Right lobe of liver (tissue), 6 donors: ENCODE results near the gene REEP6. TPM values are rescaled to one million over a fixed set of nuclear protein-coding genes. Genes with fewer than 3 reads are reported as not detected.

ENCODE experiments used
- ATAC-seq, 4 donors: fragments of 200-7000 bp; cut with Tn5 transposase; one replicate each; pipeline ENCODE4 v1.9.1; 2020; ENCODE audit warnings: mild to moderate bottlenecking in 4 of 4, moderate library complexity in 4 of 4
- DNase-seq, 3 donors: peaks; one replicate each; pipeline ENCODE4 v3.0.0-alpha.2; 2020
- H3K27ac ChIP-seq, 3 donors: fragments of 200-600 bp; one replicate each; pipeline ENCODE4 v1.8.0; 2022
- H3K27me3 ChIP-seq, 2 donors: fragments of 200-600 bp; one replicate each; pipeline ENCODE4 v1.8.0; 2022
- H3K36me3 ChIP-seq, 4 donors: fragments of 200-600 bp; sonication (generic) in 1 of 4; one replicate each; pipeline versions ENCODE4 v1.5.1 to v1.8.0; 2017 to 2022; ENCODE audit warnings: control low read depth in 1 of 4
- H3K4me1 ChIP-seq, 4 donors: fragments of 200-600 bp; sonication (generic) in 1 of 4; one replicate each; pipeline versions ENCODE4 v1.5.1 to v1.8.0; 2017 to 2022; ENCODE audit warnings: control low read depth in 1 of 4
- H3K4me3 ChIP-seq, 3 donors: fragments of 200-600 bp; one replicate each; pipeline ENCODE4 v1.8.0; 2022
- H3K9me3 ChIP-seq, 4 donors: fragments of 200-600 bp; sonication (generic) in 1 of 4; one replicate each; pipeline versions ENCODE4 v1.5.1 to v1.8.0; 2017 to 2022; ENCODE audit warnings: control low read depth in 1 of 4
- POLR2A ChIP-seq: fragments of 450-650 bp; IDR thresholded peaks from one replicate; pipeline ENCODE4 v1.6.1; 2017; ENCODE audit warnings: antibody characterized with exemption, mild to moderate bottlenecking
- WGBS: methylation state at CpG from one replicate; pipeline ENCODE4 v1.1.6; 2018; ENCODE audit warnings: low coverage, low lambda C conversion rate; ENCODE audit not compliant: insufficient coverage; ENCODE audit errors: missing lambda C conversion rate; 5-methylcytosine and 5-hydroxymethylcytosine counted together
- intact Hi-C, 2 donors: fragments of 100-400 bp; cut with DNase I; formaldehyde crosslinking; loops; one replicate each; pipeline versions ENCODE4 v1.11.2 to v1.14.1; 2022
- total RNA-seq, 6 experiments: library from RNA; depleted of rRNA in 2 of 6; stranded (reverse); fragments of >200 nt in 2 of 6; fragmentation: NEBNext Ultra II Directional in 3 of 6; extraction: Animal tissue kit (Norgen Biotek cat#: 25700) in 3 of 6; gene quantifications; one replicate each; pipeline versions ENCODE4 v1.1.0 to v1.2.4, GENCODE V29; 2016 to 2023
- TF ChIP-seq, protein P1 (sequence below), 4 donors: fragments of 200-600 bp in 3 of 4; fragments of 450-650 bp in 1 of 4; IDR thresholded peaks; one replicate each; pipeline versions ENCODE4 v1.5.1 to v1.8.0; 2016 to 2022; ENCODE audit warnings: antibody characterized with exemption in 4 of 4, mild to moderate bottlenecking in 2 of 4
- donor health status: DM: no; HTN: yes; CAD: no.
- donor health status: DM: no; HTN: no; CAD: no.
- donor health status: DM: no; HTN: no; CAD: no.
- donor health status: DM: no; HTN: yes; CAD: no.
- donor health status: DM: no; HTN: yes; CAD: no.

Gene REEP6
- total RNA-seq, 6 experiments from 2014 or later = 113 to 218 (median 177) TPM

DNA sequence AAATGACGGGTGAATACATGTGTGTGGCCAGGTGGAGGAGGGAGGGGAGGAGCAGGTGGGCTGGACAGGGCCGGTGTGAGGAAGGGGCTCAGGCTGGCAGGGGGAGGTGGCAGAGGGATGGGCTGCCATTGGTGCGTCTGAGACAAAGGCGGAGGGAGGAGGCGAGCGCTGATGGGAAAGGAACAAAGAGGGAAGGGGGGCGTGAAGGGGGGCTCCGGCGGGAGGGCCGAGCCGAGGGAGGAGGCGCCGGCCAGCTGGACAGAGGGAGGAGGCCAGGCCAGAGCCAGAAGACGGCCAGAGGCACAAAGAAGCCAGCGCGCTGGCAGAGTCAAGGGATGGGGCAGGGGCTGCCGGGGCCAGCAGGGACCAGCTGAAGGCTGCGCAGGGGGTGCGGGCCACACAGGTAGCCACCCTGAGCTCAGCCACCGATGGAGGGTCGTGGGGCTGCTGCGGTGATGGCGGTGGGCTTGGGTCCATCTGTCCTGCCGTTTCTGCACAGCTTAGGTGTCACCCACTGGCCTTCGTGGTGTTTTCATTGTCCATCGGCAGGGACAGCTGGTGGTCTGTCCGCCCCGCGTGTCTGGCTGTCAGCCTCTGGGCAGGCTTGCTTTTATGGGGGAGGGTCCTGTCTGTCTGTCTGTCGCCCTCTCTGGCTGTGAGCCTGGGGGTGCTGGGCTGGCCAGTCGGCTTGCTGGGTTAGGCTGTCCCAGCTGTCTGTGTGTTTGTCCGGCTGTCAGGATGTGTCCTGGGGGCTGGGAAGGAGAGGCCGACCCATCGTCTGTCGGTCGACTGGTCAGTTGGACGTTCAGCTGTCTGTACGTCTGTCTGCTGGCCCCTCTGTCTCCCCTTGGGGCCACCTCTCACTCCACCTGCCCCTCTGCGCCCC is 38.8 kb upstream of the REEP6 start:
- no peaks in the 10 kb centered on the region for H3K4me1 ChIP-seq
- H3K4me3 ChIP-seq = no peak overlapping the region
- DNase-seq (no peak), ATAC-seq (no peak)
- WGBS = 9% methylated on average over 17 of the region's 39 CpGs
- no peaks in the 10 kb centered on the region for H3K9me3 ChIP-seq
- intact Hi-C loops = loop anchor here in 1 of 2 donors (10.0 kb wide), 1 partner anchor 63 kb away; the partner anchor contains the start of gene ADAMTSL5
- TF ChIP-seq, protein P1, sequence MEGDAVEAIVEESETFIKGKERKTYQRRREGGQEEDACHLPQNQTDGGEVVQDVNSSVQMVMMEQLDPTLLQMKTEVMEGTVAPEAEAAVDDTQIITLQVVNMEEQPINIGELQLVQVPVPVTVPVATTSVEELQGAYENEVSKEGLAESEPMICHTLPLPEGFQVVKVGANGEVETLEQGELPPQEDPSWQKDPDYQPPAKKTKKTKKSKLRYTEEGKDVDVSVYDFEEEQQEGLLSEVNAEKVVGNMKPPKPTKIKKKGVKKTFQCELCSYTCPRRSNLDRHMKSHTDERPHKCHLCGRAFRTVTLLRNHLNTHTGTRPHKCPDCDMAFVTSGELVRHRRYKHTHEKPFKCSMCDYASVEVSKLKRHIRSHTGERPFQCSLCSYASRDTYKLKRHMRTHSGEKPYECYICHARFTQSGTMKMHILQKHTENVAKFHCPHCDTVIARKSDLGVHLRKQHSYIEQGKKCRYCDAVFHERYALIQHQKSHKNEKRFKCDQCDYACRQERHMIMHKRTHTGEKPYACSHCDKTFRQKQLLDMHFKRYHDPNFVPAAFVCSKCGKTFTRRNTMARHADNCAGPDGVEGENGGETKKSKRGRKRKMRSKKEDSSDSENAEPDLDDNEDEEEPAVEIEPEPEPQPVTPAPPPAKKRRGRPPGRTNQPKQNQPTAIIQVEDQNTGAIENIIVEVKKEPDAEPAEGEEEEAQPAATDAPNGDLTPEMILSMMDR (IDR thresholded peaks at IDR 0.05) = no peak
- no peak for TF ChIP-seq POLR2A
- H3K27me3 ChIP-seq = peaks cover 4 to 32% of the 10 kb centered on the region in 2 donors
- no peaks in the 10 kb centered on the region for H3K36me3 ChIP-seq
- no peak overlapping the region for H3K27ac ChIP-seq

DNA sequence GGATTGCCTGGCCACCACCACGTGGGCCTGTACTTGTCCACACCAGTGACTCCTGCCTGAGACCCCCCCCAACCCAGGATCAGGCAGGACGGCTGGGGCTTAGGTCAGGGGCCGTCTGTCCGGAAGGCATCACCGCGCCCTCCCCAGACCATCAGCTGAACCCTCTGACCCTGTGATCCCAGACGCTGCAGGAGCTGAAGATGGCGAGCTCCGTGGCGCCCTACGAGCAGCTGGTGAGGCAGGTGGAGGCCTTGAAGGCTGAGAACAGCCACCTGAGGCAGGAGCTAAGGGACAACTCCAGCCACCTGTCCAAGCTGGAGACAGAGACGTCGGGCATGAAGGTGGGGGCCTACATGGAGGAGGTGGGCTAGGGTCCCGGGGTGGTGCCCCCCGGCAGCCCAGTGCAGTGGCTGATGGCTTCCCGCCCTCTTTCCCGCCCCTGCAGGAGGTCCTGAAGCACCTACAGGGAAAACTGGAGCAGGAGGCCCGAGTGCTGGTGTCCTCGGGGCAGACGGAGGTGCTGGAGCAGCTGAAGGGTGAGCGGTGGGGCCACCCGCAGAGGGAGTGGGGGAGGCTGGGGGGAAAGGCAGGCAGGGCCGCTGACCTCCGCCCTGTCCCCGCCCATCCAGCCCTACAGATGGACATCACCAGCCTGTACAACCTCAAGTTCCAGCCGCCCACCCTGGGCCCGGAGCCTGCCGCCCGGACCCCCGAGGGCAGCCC is 38.0 kb upstream of the REEP6 start:
- peak in 1 of 3 donors; percentile 36 for DNase-seq

DNA sequence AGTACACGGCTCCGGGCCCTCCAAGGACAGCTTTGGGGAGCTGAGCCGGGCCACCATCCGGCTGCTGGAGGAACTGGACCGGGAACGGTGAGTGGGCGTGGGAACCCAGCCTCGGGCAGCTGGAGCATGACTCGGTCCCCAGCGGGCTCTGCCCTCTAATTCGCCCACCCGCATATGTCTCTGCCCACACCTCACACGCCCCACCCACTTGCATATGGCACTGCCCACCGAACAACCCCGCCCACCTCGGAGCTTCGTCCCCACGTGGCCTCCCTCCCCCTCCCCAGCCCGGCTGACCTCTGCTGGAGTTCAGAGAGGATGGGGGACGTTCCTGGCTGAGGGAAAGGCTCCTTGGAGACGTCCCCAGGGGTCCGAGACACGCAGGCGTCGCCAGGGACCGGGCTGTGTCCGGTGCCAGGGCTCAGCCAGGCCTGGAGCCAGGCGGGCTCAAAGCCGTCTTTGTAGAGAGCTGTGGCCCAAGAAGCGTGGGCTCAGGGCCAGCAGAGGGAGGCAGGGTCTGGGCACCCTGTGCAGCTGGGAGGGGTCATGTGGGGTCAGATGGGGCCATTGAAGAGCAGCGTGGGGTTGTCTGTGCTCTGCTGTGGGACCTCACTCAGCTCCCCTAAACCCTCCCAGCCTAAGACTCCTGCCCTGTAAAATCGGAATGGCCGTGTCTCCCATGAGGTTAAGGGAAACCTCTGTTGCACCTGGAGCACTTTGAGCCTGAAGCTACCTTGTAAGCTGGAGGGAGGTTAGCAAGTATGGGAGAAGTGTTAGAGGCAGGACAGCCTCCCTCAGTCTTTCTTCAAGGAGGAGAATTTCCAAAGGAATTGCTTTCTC is 37.2 kb upstream of the REEP6 start:
- TF ChIP-seq, protein P1 (IDR thresholded peaks at IDR 0.05) = no peak
- TF ChIP-seq POLR2A = no peak
- H3K4me3 ChIP-seq = no peak overlapping the region
- peak in 2 of 4 donors; percentile 16 to 28 for ATAC-seq
- peaks cover 4 to 24% of the 10 kb centered on the region in 2 donors for H3K27me3 ChIP-seq
- no peak overlapping the region for H3K27ac ChIP-seq
- 0% methylated on average over 3 of the region's 33 CpGs for WGBS
- H3K36me3 ChIP-seq = no peaks in the 10 kb centered on the region
- no peaks in the 10 kb centered on the region for H3K4me1 ChIP-seq
- no peak for DNase-seq
- no peaks in the 10 kb centered on the region for H3K9me3 ChIP-seq
- intact Hi-C loops = loop anchor here in 1 of 2 donors (10.0 kb wide), 1 partner anchor 61 kb away; the partner anchor contains the start of gene ADAMTSL5

More for the DNA sequence above, 38.0 kb upstream of the REEP6 start:
- peaks cover 4 to 25% of the 10 kb centered on the region in 2 donors for H3K27me3 ChIP-seq
- ATAC-seq = no peak
- no peak overlapping the region for H3K27ac ChIP-seq
- H3K4me1 ChIP-seq = no peaks in the 10 kb centered on the region
- intact Hi-C loops = loop anchor here in 1 of 2 donors (10.0 kb wide), 1 partner anchor 62 kb away; the partner anchor contains the start of gene ADAMTSL5
- H3K4me3 ChIP-seq = no peak overlapping the region
- TF ChIP-seq POLR2A = no peak
- TF ChIP-seq, protein P1 (IDR thresholded peaks at IDR 0.05) = no peak
- WGBS = 22% methylated on average over 10 of the region's 30 CpGs
- no peaks in the 10 kb centered on the region for H3K9me3 ChIP-seq
- no peaks in the 10 kb centered on the region for H3K36me3 ChIP-seq

DNA sequence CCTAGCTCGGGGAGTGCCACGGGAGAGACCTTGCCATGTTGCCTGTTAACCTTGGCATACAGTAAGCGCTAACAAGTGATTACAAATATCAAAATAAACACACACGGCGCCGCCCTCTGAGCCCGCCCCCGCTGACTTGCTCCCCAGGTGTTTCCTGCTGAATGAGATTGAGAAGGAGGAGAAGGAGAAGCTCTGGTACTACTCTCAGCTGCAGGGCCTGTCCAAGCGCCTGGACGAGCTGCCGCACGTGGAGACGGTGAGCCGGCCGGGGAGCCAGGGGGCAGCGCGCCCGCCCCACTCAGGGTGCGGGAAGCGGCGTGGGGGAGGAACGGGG is 36.0 kb upstream of the REEP6 start:
- TF ChIP-seq, protein P1 (IDR thresholded peaks at IDR 0.05) = no peak
- TF ChIP-seq POLR2A = no peak
- no peak for DNase-seq
- Histone ChIP-seq H3K9me3 (no peaks in the 10 kb centered on the region), H3K36me3 (no peaks in the 10 kb centered on the region), H3K4me1 (no peaks in the 10 kb centered on the region), H3K27me3 (peaks cover 4 to 24% of the 10 kb centered on the region in 2 donors), H3K27ac (no peak overlapping the region), H3K4me3 (no peak overlapping the region)
- ATAC-seq = no peak
- WGBS = 2% methylated on average over 6 of the region's 22 CpGs
- intact Hi-C loops = loop anchor here in 1 of 2 donors (10.0 kb wide), 1 partner anchor 60 kb away; the partner anchor contains the start of gene ADAMTSL5
